HCT116 (cell line): ENCODE results near the gene TEX2. TPM values are rescaled to one million over a fixed set of nuclear protein-coding genes. Genes with fewer than 3 reads are reported as not detected.

Source experiments
- ATAC-seq: fragments of 200-7000 bp; cut with Tn5 transposase; 2 replicates; pipeline ENCODE4 v1.9.1; 2020; ENCODE audit warnings: mild to moderate bottlenecking, moderate library complexity
- BruUV-seq: library from RNA; stranded (reverse); fragments of 400-500 nt; replicated peaks from 2 replicates; lab custom pipeline; 2021; lab: Mats Ljungman, UMichigan
- CTCF ChIA-PET: fragments of 300-600 bp; sonication (Branson Sonifier 250); formaldehyde crosslinking; loops from one replicate; lab custom pipeline; 2021; ENCODE audit warnings: antibody characterized with exemption; lab: Charles Lee
- POLR2A ChIA-PET: fragments of 300-600, 350-600 bp; sonication (Branson Sonifier 250); formaldehyde crosslinking; loops from one replicate; lab custom pipeline; 2021; ENCODE audit warnings: antibody characterized with exemption; lab: Charles Lee
- RAD21 ChIA-PET, 2 experiments: fragments of 300-600 bp; sonication (Branson Sonifier 250); formaldehyde crosslinking; loops; one replicate each; lab custom pipeline; 2023; ENCODE audit warnings: low total read pairs in 2 of 2; ENCODE audit not compliant: uncharacterized antibody in 2 of 2, unreplicated experiment in 2 of 2, low non-redundant PET in 1 of 2; lab: Charles Lee
- DNase-seq: peaks from one replicate; pipeline ENCODE4 v3.0.0-alpha.2; 2010; ENCODE audit warnings: low read depth, low spot score
- H2AFZ ChIP-seq: fragments of 200-600 bp; shearing (Covaris generic), sonication (generic); 2 replicates; pipeline ENCODE4 v1.6.1; 2017; ENCODE audit warnings: low read depth, mixed run types, mixed read lengths, antibody characterized with exemption, low read length; ENCODE audit not compliant: poor library complexity, severe bottlenecking
- H3K27ac ChIP-seq: 2 replicates; pipeline ENCODE4 v1.5.1; 2012; ENCODE audit warnings: low read depth, low read length
- H3K27me3 ChIP-seq: fragments of 200-600 bp; sonication (generic); 2 replicates; pipeline ENCODE4 v1.6.1; 2016; ENCODE audit warnings: mixed run types, low read length, mixed read lengths; ENCODE audit not compliant: insufficient read depth
- H3K36me3 ChIP-seq, 2 experiments: fragments of 200-500 bp in 1 of 2; fragments of 200-600 bp in 1 of 2; sonication (Bioruptor generic) in 1 of 2; sonication (generic) in 1 of 2; 2 replicates each; pipeline versions ENCODE4 v1.5.1 to v1.6.1; 2014 to 2016; ENCODE audit warnings: low read length in 2 of 2, inconsistent platforms in 1 of 2, mixed read lengths in 1 of 2, mixed run types in 1 of 2; ENCODE audit not compliant: insufficient read depth in 2 of 2, control insufficient read depth in 1 of 2
- H3K4me1 ChIP-seq, 2 experiments: fragments of 200-600 bp in 1 of 2; sonication (generic) in 1 of 2; 2 replicates each; pipeline versions ENCODE4 v1.5.1 to v1.6.1; 2012 to 2017; ENCODE audit warnings: low read length in 2 of 2, inconsistent platforms in 1 of 2, mild to moderate bottlenecking in 1 of 2, mixed read lengths in 1 of 2, mixed run types in 1 of 2, moderate library complexity in 1 of 2; ENCODE audit not compliant: insufficient read depth in 2 of 2, control insufficient read depth in 1 of 2
- H3K4me2 ChIP-seq: fragments of 200-600 bp; sonication (generic); 2 replicates; pipeline ENCODE4 v1.6.1; 2017; ENCODE audit warnings: mixed run types, low read length, mixed read lengths
- H3K4me3 ChIP-seq, 2 experiments: fragments of 200-600 bp in 1 of 2; sonication (generic) in 1 of 2; replicated peaks in 1 of 2; 2 replicates each; pipeline ENCODE4 v1.5.1; 2011 to 2016; ENCODE audit warnings: low read length in 2 of 2, control low read depth in 1 of 2, low read depth in 1 of 2, mild to moderate bottlenecking in 1 of 2, mixed read lengths in 1 of 2, mixed run types in 1 of 2
- H3K79me2 ChIP-seq: fragments of 200-600 bp; sonication (generic); 2 replicates; pipeline ENCODE4 v1.6.1; 2017; ENCODE audit warnings: mild to moderate bottlenecking, mixed run types, low read length, moderate library complexity, mixed read lengths; ENCODE audit not compliant: insufficient read depth
- H3K9ac ChIP-seq: fragments of 200-600 bp; sonication (generic); 2 replicates; pipeline ENCODE4 v1.6.1; 2016; ENCODE audit warnings: low read length, mixed read lengths
- H3K9me2 ChIP-seq: fragments of 200-600 bp; sonication (generic), shearing (Covaris generic); 2 replicates; pipeline ENCODE4 v1.6.1; 2017; ENCODE audit warnings: mixed run types, mild to moderate bottlenecking, moderate library complexity; ENCODE audit not compliant: insufficient read depth
- H3K9me3 ChIP-seq, 2 experiments: fragments of 200-500 bp in 1 of 2; fragments of 200-600 bp in 1 of 2; sonication (Bioruptor generic) in 1 of 2; sonication (generic) in 1 of 2; 2 replicates each; pipeline ENCODE4 v1.6.1; 2014 to 2017; ENCODE audit warnings: low read length in 2 of 2, mixed read lengths in 2 of 2, inconsistent platforms in 1 of 2, low read depth in 1 of 2, mild to moderate bottlenecking in 1 of 2, mixed run types in 1 of 2, moderate library complexity in 1 of 2; ENCODE audit not compliant: control insufficient read depth in 1 of 2, insufficient read depth in 1 of 2
- H4K20me1 ChIP-seq: fragments of 200-600 bp; sonication (generic), shearing (Covaris generic); 2 replicates; pipeline ENCODE4 v1.6.1; 2017; ENCODE audit warnings: mixed run types, mild to moderate bottlenecking, moderate library complexity; ENCODE audit not compliant: insufficient read depth
- FOSL1 ChIP-seq: IDR thresholded peaks from 2 replicates; pipeline ENCODE4 v1.6.1; 2012; ENCODE audit warnings: low read depth
- MAX ChIP-seq: IDR thresholded peaks from 2 replicates; pipeline ENCODE4 v1.6.1; 2012
- SP1 ChIP-seq: IDR thresholded peaks from 2 replicates; pipeline ENCODE4 v1.6.1; 2012; ENCODE audit warnings: low read depth
- ZFX ChIP-seq: fragments of 450-650 bp; IDR thresholded peaks from 2 replicates; pipeline ENCODE4 v1.6.1; 2017
- intact Hi-C: fragments of 100-400 bp; cut with micrococcal nuclease; formaldehyde crosslinking; loops from 2 replicates; pipeline ENCODE4 v1.10.0; 2022
- total RNA-seq: library from RNA; stranded (reverse); gene quantifications from one replicate; pipeline ENCODE4 v1.2.1, GENCODE V29; 2021; ENCODE audit not compliant: unreplicated experiment

TEX2 gene
- total RNA-seq, 1 experiment from 2014 or later: 24.6 TPM

- no peak for DNase-seq
- Histone ChIP-seq H3K4me1 (peaks cover 10 to 13% of the 10 kb centered on the region in 2 experiments), H3K4me2 (no peak overlapping the region), H2AFZ (no peak overlapping the region), H3K27ac (no peak overlapping the region), H3K9me3 (no peaks in the 10 kb centered on the region), H3K4me3 (no peak overlapping the region), H3K79me2 (peaks cover 36% of the 10 kb centered on the region; the same call in 1 of the 2 replicates), H3K9ac (no peak overlapping the region)
- CTCF ChIA-PET: no interaction called here
- POLR2A ChIA-PET: no interaction called here
- no TSS peak for BruUV-seq
- intact Hi-C loops: no loop called here
- no peak for ATAC-seq
- TF ChIP-seq FOSL1: no peak
- TF ChIP-seq, all 23 proteins: peak for 0
- no peaks in the 10 kb centered on the region for H3K36me3 ChIP-seq
- no peaks in the 10 kb centered on the region for H3K27me3 ChIP-seq
- RAD21 ChIA-PET: no interaction called here
- H3K9me2 ChIP-seq: no peaks in the 10 kb centered on the region
- H4K20me1 ChIP-seq: no peaks in the 10 kb centered on the region
Observed at GRCh38 chr17:64245218-64246145, 17.6 kb downstream of the TEX2 start.

GRCh38 chr17:64244165-64244564 lies 18.9 kb downstream of the TEX2 start:
- TF ChIP-seq ZFX: no peak
- TF ChIP-seq SP1: no peak
- no peak for TF ChIP-seq MAX
- peaks cover 17 to 19% of the 10 kb centered on the region in 2 experiments for H3K4me1 ChIP-seq
- no peaks in the 10 kb centered on the region for H3K9me2 ChIP-seq
- H4K20me1 ChIP-seq: no peaks in the 10 kb centered on the region
- no peak overlapping the region for H2AFZ ChIP-seq
- POLR2A ChIA-PET: no interaction called here
- ATAC-seq (no peak), DNase-seq (no peak)
- RAD21 ChIA-PET: no interaction called here
- H3K27me3 ChIP-seq: no peaks in the 10 kb centered on the region
- intact Hi-C loops: no loop called here
- no peaks in the 10 kb centered on the region for H3K9me3 ChIP-seq
- no peak overlapping the region for H3K27ac ChIP-seq
- H3K9ac ChIP-seq: no peak overlapping the region
- H3K4me3 ChIP-seq: no peak overlapping the region
- no peak overlapping the region for H3K4me2 ChIP-seq
- no TSS peak for BruUV-seq
- CTCF ChIA-PET: no interaction called here
- H3K36me3 ChIP-seq: no peaks in the 10 kb centered on the region
- H3K79me2 ChIP-seq: peaks cover 30% of the 10 kb centered on the region; the same call in 1 of the 2 replicates
